GM23338 (cell line): ENCODE data around the gene CCR5. TPM values are rescaled to one million over a fixed set of nuclear protein-coding genes. Genes with fewer than 3 reads are reported as not detected.

Source experiments
- ATAC-seq: fragments of 200-7000 bp; cut with Tn5 transposase; 3 replicates; pipeline ENCODE4 v1.9.1; 2020
- DNase-seq: peaks from one replicate; pipeline ENCODE4 v3.0.0-alpha.2; 2015; ENCODE audit warnings: low spot score
- H2AFZ ChIP-seq: fragments of 200-600 bp; sonication (generic); 2 replicates; pipeline ENCODE4 v1.8.0; 2016; ENCODE audit warnings: antibody characterized with exemption, mild to moderate bottlenecking, moderate library complexity
- H3F3A ChIP-seq: fragments of 200-600 bp; sonication (generic); replicated peaks from 2 replicates; pipeline ENCODE4 v1.8.0; 2017; ENCODE audit warnings: antibody characterized with exemption, mixed run types, low read depth
- H3K27ac ChIP-seq: fragments of 200-600 bp; sonication (generic); 2 replicates; pipeline ENCODE4 v1.6.1; 2016; ENCODE audit warnings: low read depth
- H3K27me3 ChIP-seq: fragments of 200-600 bp; sonication (generic); 2 replicates; pipeline ENCODE4 v1.8.0; 2016; ENCODE audit warnings: mild to moderate bottlenecking, mixed run types, moderate library complexity; ENCODE audit not compliant: insufficient read depth
- H3K36me3 ChIP-seq: fragments of 200-600 bp; sonication (generic); 2 replicates; pipeline ENCODE4 v1.8.0; 2016; ENCODE audit warnings: mild to moderate bottlenecking; ENCODE audit not compliant: insufficient read depth
- H3K4me1 ChIP-seq: fragments of 200-600 bp; sonication (generic); 2 replicates; pipeline ENCODE4 v1.8.0; 2016; ENCODE audit warnings: mild to moderate bottlenecking, moderate library complexity; ENCODE audit not compliant: insufficient read depth
- H3K4me2 ChIP-seq: fragments of 200-600 bp; sonication (generic); 2 replicates; pipeline ENCODE4 v1.7.1; 2017; ENCODE audit warnings: mixed run types
- H3K4me3 ChIP-seq: fragments of 200-600 bp; sonication (generic); 2 replicates; pipeline ENCODE4 v1.6.1; 2016; ENCODE audit warnings: mixed run types
- H3K79me2 ChIP-seq: fragments of 200-600 bp; sonication (generic); replicated peaks from 2 replicates; pipeline ENCODE4 v1.8.0; 2017; ENCODE audit warnings: mild to moderate bottlenecking; ENCODE audit not compliant: insufficient read depth
- H3K9me2 ChIP-seq: fragments of 200-600 bp; sonication (generic); 2 replicates; pipeline ENCODE4 v1.8.0; 2017; ENCODE audit not compliant: insufficient read depth
- H4K20me1 ChIP-seq: fragments of 200-600 bp; sonication (generic); replicated peaks from 2 replicates; pipeline ENCODE4 v1.8.0; 2017; ENCODE audit warnings: mild to moderate bottlenecking; ENCODE audit not compliant: insufficient read depth
- H3K27ac Mint-ChIP-seq: 2 replicates; pipeline ENCODE4 v1.8.0; 2020; ENCODE audit warnings: inconsistent platforms, mild to moderate bottlenecking, moderate library complexity, mixed read lengths
- H3K27me3 Mint-ChIP-seq: 3 replicates; pipeline ENCODE4 v1.8.0; 2022; ENCODE audit warnings: low read depth, mild to moderate bottlenecking, moderate library complexity, mixed read lengths, inconsistent platforms; ENCODE audit not compliant: insufficient read depth, poor library complexity
- H3K36me3 Mint-ChIP-seq: 3 replicates; pipeline ENCODE4 v1.8.0; 2021; ENCODE audit warnings: low read depth, mild to moderate bottlenecking, inconsistent platforms, moderate library complexity, mixed read lengths
- H3K4me1 Mint-ChIP-seq: 3 replicates; pipeline ENCODE4 v1.8.0; 2020; ENCODE audit warnings: mild to moderate bottlenecking, inconsistent platforms, mixed read lengths
- H3K4me3 Mint-ChIP-seq: 3 replicates; pipeline ENCODE4 v1.8.0; 2021; ENCODE audit warnings: moderate library complexity, mild to moderate bottlenecking, inconsistent platforms, mixed read lengths
- H3K9me3 Mint-ChIP-seq: 3 replicates; pipeline ENCODE4 v1.8.0; 2020; ENCODE audit warnings: moderate library complexity, mild to moderate bottlenecking, inconsistent platforms, mixed read lengths
- CREB1 ChIP-seq: fragments of 250-450 bp; sonication (Bioruptor Pico); IDR thresholded peaks from 2 replicates; pipeline ENCODE4 v1.5.0; 2020; ENCODE audit warnings: low read depth, mild to moderate bottlenecking, moderate library complexity
- CTCF ChIP-seq, 2 experiments: fragments of 200-600 bp in 1 of 2; sonication (generic) in 1 of 2; conservative IDR thresholded peaks; 2 replicates each; pipeline versions ENCODE4 v1.5.1 to v1.6.1; 2016 to 2017; ENCODE audit warnings: antibody characterized with exemption in 2 of 2, low read depth in 2 of 2, mild to moderate bottlenecking in 2 of 2, moderate library complexity in 1 of 2
- EZH2phosphoT487 ChIP-seq: fragments of 200-600 bp; sonication (generic); IDR thresholded peaks from one replicate; pipeline ENCODE4 v1.8.1; 2018; ENCODE audit warnings: antibody characterized with exemption; ENCODE audit not compliant: unreplicated experiment
- JUNB ChIP-seq: IDR thresholded peaks from one replicate; pipeline ENCODE4 v1.6.1; 2016; ENCODE audit warnings: antibody characterized with exemption; ENCODE audit not compliant: unreplicated experiment
- NANOG ChIP-seq: IDR thresholded peaks from 2 replicates; pipeline ENCODE4 v1.6.1; 2016; ENCODE audit warnings: antibody characterized with exemption, borderline replicate concordance
- ZNF114 ChIP-seq: fragments of 250-450 bp; sonication (Bioruptor Pico); IDR thresholded peaks from 2 replicates; pipeline ENCODE4 v1.5.0; 2020; ENCODE audit warnings: mild to moderate bottlenecking, moderate library complexity
- ZNF331 ChIP-seq: fragments of 250-450 bp; sonication (Bioruptor Pico); IDR thresholded peaks from 2 replicates; pipeline ENCODE4 v1.5.0; 2020; ENCODE audit warnings: low read depth, mild to moderate bottlenecking, moderate library complexity
- long read RNA-seq: library from polyadenylated mRNA; unstranded; transcript quantifications from one replicate; pipeline ENCODE4 v2.0.0, GENCODE V29; 2020; ENCODE audit not compliant: unreplicated experiment
- polyA plus RNA-seq: library from polyadenylated mRNA; unstranded; fragments of >200 nt; fragmentation: Nextera tagmentation; extraction: Ambion mirVana; gene quantifications from 2 replicates; pipeline ENCODE4 v1.2.1, GENCODE V29; 2016
- total RNA-seq: library from RNA; depleted of rRNA; stranded (reverse); fragments of >200 nt; shearing (Covaris generic); gene quantifications from 2 replicates; pipeline ENCODE4 v1.2.3, GENCODE V29; 2014; rRNA removed
- TF ChIP-seq, protein P1 (sequence below): IDR thresholded peaks from 2 replicates; pipeline ENCODE4 v1.6.1; 2016; ENCODE audit warnings: antibody characterized with exemption
- TF ChIP-seq, protein P2 (sequence below): fragments of 250-450 bp; sonication (Bioruptor Pico); IDR thresholded peaks from 2 replicates; pipeline ENCODE4 v1.5.0; 2020; ENCODE audit warnings: mild to moderate bottlenecking, moderate library complexity

CCR5 gene
- not detected in 2 replicates for total RNA-seq
- not detected in 2 replicates for polyA plus RNA-seq
- long read RNA-seq = 0 reads

GRCh38 chr3:46370839-46371518 is at the start of gene CCR5:
Gene CCR5 (plus strand): TSS chr3:46370946. CDS start chr3:46372903, 1,957 bp downstream.
- no peaks in the 10 kb centered on the region for H3K27me3 ChIP-seq
- no peaks in the 10 kb centered on the region; the same call in 1 of the 2 replicates for H4K20me1 ChIP-seq
- H3K9me2 ChIP-seq = no peaks in the 10 kb centered on the region
- peaks cover 15% of the 10 kb centered on the region for H3K4me1 Mint-ChIP-seq
- no peak within 1 kb of the TSS for H3K4me2 ChIP-seq
- H3K4me1 ChIP-seq = peaks cover 8% of the 10 kb centered on the region
- no peaks in the 10 kb centered on the region for H3K27me3 Mint-ChIP-seq
- no peak for DNase-seq
- TF ChIP-seq NANOG = no peak
- TF ChIP-seq, protein P1, sequence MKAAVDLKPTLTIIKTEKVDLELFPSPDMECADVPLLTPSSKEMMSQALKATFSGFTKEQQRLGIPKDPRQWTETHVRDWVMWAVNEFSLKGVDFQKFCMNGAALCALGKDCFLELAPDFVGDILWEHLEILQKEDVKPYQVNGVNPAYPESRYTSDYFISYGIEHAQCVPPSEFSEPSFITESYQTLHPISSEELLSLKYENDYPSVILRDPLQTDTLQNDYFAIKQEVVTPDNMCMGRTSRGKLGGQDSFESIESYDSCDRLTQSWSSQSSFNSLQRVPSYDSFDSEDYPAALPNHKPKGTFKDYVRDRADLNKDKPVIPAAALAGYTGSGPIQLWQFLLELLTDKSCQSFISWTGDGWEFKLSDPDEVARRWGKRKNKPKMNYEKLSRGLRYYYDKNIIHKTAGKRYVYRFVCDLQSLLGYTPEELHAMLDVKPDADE = no peak
- TF ChIP-seq EZH2phosphoT487 = no peak
- TF ChIP-seq JUNB = no peak
- no peak for TF ChIP-seq CTCF (conservative IDR thresholded peaks at IDR 0.05; ENCODE audit: low read depth in 2 of 2)
- no peak for TF ChIP-seq ZNF114 (CRISPR knock-in tag)
- TF ChIP-seq ZNF331 (CRISPR knock-in tag) = no peak
- TF ChIP-seq, protein P2, sequence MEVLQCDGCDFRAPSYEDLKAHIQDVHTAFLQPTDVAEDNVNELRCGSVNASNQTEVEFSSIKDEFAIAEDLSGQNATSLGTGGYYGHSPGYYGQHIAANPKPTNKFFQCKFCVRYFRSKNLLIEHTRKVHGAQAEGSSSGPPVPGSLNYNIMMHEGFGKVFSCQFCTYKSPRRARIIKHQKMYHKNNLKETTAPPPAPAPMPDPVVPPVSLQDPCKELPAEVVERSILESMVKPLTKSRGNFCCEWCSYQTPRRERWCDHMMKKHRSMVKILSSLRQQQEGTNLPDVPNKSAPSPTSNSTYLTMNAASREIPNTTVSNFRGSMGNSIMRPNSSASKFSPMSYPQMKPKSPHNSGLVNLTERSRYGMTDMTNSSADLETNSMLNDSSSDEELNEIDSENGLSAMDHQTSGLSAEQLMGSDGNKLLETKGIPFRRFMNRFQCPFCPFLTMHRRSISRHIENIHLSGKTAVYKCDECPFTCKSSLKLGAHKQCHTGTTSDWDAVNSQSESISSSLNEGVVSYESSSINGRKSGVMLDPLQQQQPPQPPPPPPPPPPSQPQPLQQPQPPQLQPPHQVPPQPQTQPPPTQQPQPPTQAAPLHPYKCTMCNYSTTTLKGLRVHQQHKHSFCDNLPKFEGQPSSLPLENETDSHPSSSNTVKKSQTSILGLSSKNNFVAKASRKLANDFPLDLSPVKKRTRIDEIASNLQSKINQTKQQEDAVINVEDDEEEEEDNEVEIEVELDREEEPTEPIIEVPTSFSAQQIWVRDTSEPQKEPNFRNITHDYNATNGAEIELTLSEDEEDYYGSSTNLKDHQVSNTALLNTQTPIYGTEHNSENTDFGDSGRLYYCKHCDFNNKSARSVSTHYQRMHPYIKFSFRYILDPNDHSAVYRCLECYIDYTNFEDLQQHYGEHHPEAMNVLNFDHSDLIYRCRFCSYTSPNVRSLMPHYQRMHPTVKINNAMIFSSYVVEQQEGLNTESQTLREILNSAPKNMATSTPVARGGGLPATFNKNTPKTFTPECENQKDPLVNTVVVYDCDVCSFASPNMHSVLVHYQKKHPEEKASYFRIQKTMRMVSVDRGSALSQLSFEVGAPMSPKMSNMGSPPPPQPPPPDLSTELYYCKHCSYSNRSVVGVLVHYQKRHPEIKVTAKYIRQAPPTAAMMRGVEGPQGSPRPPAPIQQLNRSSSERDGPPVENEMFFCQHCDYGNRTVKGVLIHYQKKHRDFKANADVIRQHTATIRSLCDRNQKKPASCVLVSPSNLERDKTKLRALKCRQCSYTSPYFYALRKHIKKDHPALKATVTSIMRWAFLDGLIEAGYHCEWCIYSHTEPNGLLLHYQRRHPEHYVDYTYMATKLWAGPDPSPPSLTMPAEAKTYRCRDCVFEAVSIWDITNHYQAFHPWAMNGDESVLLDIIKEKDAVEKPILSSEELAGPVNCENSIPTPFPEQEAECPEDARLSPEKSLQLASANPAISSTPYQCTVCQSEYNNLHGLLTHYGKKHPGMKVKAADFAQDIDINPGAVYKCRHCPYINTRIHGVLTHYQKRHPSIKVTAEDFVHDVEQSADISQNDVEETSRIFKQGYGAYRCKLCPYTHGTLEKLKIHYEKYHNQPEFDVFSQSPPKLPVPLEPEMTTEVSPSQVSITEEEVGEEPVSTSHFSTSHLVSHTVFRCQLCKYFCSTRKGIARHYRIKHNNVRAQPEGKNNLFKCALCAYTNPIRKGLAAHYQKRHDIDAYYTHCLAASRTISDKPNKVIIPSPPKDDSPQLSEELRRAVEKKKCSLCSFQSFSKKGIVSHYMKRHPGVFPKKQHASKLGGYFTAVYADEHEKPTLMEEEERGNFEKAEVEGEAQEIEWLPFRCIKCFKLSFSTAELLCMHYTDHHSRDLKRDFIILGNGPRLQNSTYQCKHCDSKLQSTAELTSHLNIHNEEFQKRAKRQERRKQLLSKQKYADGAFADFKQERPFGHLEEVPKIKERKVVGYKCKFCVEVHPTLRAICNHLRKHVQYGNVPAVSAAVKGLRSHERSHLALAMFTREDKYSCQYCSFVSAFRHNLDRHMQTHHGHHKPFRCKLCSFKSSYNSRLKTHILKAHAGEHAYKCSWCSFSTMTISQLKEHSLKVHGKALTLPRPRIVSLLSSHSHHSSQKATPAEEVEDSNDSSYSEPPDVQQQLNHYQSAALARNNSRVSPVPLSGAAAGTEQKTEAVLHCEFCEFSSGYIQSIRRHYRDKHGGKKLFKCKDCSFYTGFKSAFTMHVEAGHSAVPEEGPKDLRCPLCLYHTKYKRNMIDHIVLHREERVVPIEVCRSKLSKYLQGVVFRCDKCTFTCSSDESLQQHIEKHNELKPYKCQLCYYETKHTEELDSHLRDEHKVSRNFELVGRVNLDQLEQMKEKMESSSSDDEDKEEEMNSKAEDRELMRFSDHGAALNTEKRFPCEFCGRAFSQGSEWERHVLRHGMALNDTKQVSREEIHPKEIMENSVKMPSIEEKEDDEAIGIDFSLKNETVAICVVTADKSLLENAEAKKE (CRISPR knock-in tag) = no peak
- TF ChIP-seq CREB1 (CRISPR knock-in tag) = no peak
- H3F3A ChIP-seq = no peaks in the 10 kb centered on the region
- H3K9me3 Mint-ChIP-seq = no peaks in the 10 kb centered on the region
- no peak within 1 kb of the TSS for H3K27ac Mint-ChIP-seq
- H2AFZ ChIP-seq = no peak within 1 kb of the TSS
- no peak within 1 kb of the TSS for H3K4me3 Mint-ChIP-seq
- no peak for ATAC-seq
- H3K27ac ChIP-seq = no peak within 1 kb of the TSS
- no peak within 1 kb of the TSS for H3K4me3 ChIP-seq
- H3K36me3 ChIP-seq = no peaks in the 10 kb centered on the region
- H3K36me3 Mint-ChIP-seq = no peaks in the 10 kb centered on the region; the same call in 2 of the 3 replicates
- H3K79me2 ChIP-seq = no peaks in the 10 kb centered on the region
